Measurements from ENCODE around the gene SMIM38. TPM values are rescaled to one million over a fixed set of nuclear protein-coding genes. Genes with fewer than 3 reads are reported as not detected.

Gene SMIM38
- total RNA-seq, 1 experiment from 2014 or later: 0.09 TPM

GRCh38 chr11:69135420-69136363, 20.0 kb upstream of the SMIM38 start:
- H3K79me1 ChIP-seq (ENCODE audit: insufficient read depth, low read depth, low read length, poor library complexity, severe bottlenecking): no peaks in the 10 kb centered on the region
- no peak overlapping the region for H2BK5ac ChIP-seq (ENCODE audit: insufficient read length, low read length)
- no peak overlapping the region for H2AK5ac ChIP-seq (ENCODE audit: insufficient read length, low read length)
- H3K18ac ChIP-seq (ENCODE audit: insufficient read length, low read depth, low read length): no peak overlapping the region
- no peak overlapping the region for H3K14ac ChIP-seq (ENCODE audit: insufficient read depth, low read length)
- no peak overlapping the region for H3K4me2 ChIP-seq (ENCODE audit: insufficient read depth, insufficient read length, low read length)
- no peak overlapping the region for H2BK120ac ChIP-seq (ENCODE audit: low read depth, low read length, poor library complexity, severe bottlenecking)
- no peak overlapping the region for H2AFZ ChIP-seq (ENCODE audit: low read length)
- no peaks in the 10 kb centered on the region for H4K20me1 ChIP-seq (ENCODE audit: control insufficient read depth, insufficient read depth, insufficient read length)
- H3K9ac ChIP-seq (ENCODE audit: extremely low read depth, insufficient read length, low read length): no peak overlapping the region
- Mint-ChIP-seq H3K36me3 (ENCODE audit: insufficient read depth in 1 of 3, low read depth in 3 of 3) (peaks cover 7 to 19% (median 10%) of the 10 kb centered on the region in 3 experiments; a peak in 5 of 7 replicates), H3K4me3 (no peak overlapping the region), H3K4me1 (peaks cover 7 to 14% of the 10 kb centered on the region in 2 experiments), H3K27me3 (ENCODE audit: low read depth) (peaks cover 8% of the 10 kb centered on the region), H3K27ac (no peak overlapping the region; a peak in 2 of 7 replicates), H3K9me3 (peaks cover 15 to 16% of the 10 kb centered on the region in 2 experiments)
- no peaks in the 10 kb centered on the region for H3K23me2 ChIP-seq (ENCODE audit: insufficient read length, low read depth, low read length, poor library complexity, severe bottlenecking)
- no peak overlapping the region for H3T11ph ChIP-seq (ENCODE audit: low read length)
- no peak overlapping the region for H2BK20ac ChIP-seq (ENCODE audit: low read depth, low read length, poor library complexity, severe bottlenecking)
- H3K9me3 ChIP-seq (ENCODE audit: control insufficient read depth, low read depth, low read length): peaks cover 10% of the 10 kb centered on the region
- H3K56ac ChIP-seq (ENCODE audit: insufficient read length, low read depth, low read length): no peak overlapping the region
- H3K79me2 ChIP-seq (ENCODE audit: insufficient read depth, low read length): no peaks in the 10 kb centered on the region
- no CpG with 5 or more reads among the region's 14 CpGs for WGBS (ENCODE audit: extremely low coverage, insufficient read length, low lambda C conversion rate)
- no peak overlapping the region for H4K5ac ChIP-seq (ENCODE audit: insufficient read length, low read depth, low read length)
- H4K91ac ChIP-seq (ENCODE audit: insufficient read length, low read depth, low read length): no peak overlapping the region
- H3K23ac ChIP-seq (ENCODE audit: insufficient read length, low read depth, low read length): no peak overlapping the region
- H3K27ac ChIP-seq (ENCODE audit: insufficient read length, low read depth, low read length): no peak overlapping the region
- H3K4me1 ChIP-seq (ENCODE audit: insufficient read depth, low read length): no peaks in the 10 kb centered on the region; the same call in 1 of the 2 replicates
- no peaks in the 10 kb centered on the region for H3K27me3 ChIP-seq (ENCODE audit: insufficient read depth, low read length)
- no peak overlapping the region for H4K8ac ChIP-seq (replicated peaks; ENCODE audit: insufficient read length, low read depth, low read length)
- no peak for TF ChIP-seq CTCF (conservative IDR thresholded peaks at IDR 0.05)
- H3K4ac ChIP-seq (ENCODE audit: low read depth, low read length): no peak overlapping the region
- H2BK12ac ChIP-seq (ENCODE audit: insufficient read length, low read depth, low read length): no peak overlapping the region
- DNase-seq: no peak
- no peak overlapping the region for H2BK15ac ChIP-seq (ENCODE audit: low read depth, low read length)

All from H9 (cell line).